Measurements from ENCODE around the gene AQP12B. TPM values are rescaled to one million over a fixed set of nuclear protein-coding genes. Genes with fewer than 3 reads are reported as not detected.

The AQP12B gene
- polyA plus RNA-seq, 1 of the 3 experiments (the other 2 are of a cell fraction): not detected

DNA sequence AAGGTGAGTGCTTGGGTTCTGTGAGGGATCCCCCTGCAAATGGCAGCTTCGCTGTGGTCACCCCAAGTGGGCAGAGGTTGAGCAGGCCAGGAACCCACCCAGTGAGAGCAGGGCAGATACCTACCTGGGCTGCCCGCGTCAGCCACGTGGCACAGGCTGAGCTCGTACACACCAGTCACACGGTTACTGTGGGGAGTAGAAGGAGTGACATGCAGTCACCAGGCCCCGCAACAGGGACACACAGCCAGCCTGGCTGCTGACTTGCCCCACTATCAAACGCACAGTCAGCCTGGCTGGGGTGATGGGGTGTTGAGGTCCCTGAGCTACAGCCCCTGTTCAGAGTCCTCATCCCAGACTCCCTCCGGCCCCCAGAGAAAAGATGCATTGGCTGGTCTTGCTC is 41.2 kb upstream of the AQP12B start:
- Histone ChIP-seq H3K4me3 (ENCODE audit: low read depth in 2 of 2, low read length in 1 of 2) (no peak overlapping the region), H3F3A (replicated peaks; ENCODE audit: insufficient read depth) (no peaks in the 10 kb centered on the region), H3K27ac (ENCODE audit: low read depth in 2 of 2, low read length in 1 of 2) (no peak overlapping the region), H3K27me3 (ENCODE audit: insufficient read depth) (no peaks in the 10 kb centered on the region), H3K4me1 (ENCODE audit: control insufficient read depth in 1 of 2, insufficient read depth in 2 of 2, low read depth in 1 of 2, low read length in 1 of 2) (peaks cover 0 to 14% of the 10 kb centered on the region in 2 experiments; a peak in 1 of 4 replicates), H2AFZ (ENCODE audit: low read depth) (no peak overlapping the region), H4K20me1 (ENCODE audit: insufficient read depth) (no peaks in the 10 kb centered on the region), H3K9me3 (no peaks in the 10 kb centered on the region), H3K9ac (no peak overlapping the region), H3K36me3 (replicated peaks in 1 of 2; ENCODE audit: control insufficient read depth in 1 of 2, insufficient read depth in 2 of 2, low read length in 1 of 2) (no peaks in the 10 kb centered on the region), H3K9me2 (no peaks in the 10 kb centered on the region), H3K79me2 (ENCODE audit: insufficient read depth) (no peaks in the 10 kb centered on the region), H3K4me2 (no peak overlapping the region)
- whole genome bisulfite sequencing (ENCODE audit: low lambda C conversion rate): 33% methylated on average over 1 of the region's 9 CpGs
- POLR2A ChIA-PET: no interaction called here
- TF ChIP-seq, protein P1, sequence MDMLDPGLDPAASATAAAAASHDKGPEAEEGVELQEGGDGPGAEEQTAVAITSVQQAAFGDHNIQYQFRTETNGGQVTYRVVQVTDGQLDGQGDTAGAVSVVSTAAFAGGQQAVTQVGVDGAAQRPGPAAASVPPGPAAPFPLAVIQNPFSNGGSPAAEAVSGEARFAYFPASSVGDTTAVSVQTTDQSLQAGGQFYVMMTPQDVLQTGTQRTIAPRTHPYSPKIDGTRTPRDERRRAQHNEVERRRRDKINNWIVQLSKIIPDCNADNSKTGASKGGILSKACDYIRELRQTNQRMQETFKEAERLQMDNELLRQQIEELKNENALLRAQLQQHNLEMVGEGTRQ (IDR thresholded peaks at IDR 0.05; ENCODE audit: borderline replicate concordance, low read depth, low read length): no peak
- TF ChIP-seq FOXJ3 (CRISPR knock-in tag; IDR thresholded peaks at IDR 0.05) (no peak), FOSL2 (IDR thresholded peaks at IDR 0.05; ENCODE audit: borderline replicate concordance, low read depth) (no peak), MEF2A (IDR thresholded peaks at IDR 0.05; ENCODE audit: borderline replicate concordance, low read depth) (no peak), JUND (IDR thresholded peaks at IDR 0.05) (no peak)
- TF ChIP-seq, protein P2, sequence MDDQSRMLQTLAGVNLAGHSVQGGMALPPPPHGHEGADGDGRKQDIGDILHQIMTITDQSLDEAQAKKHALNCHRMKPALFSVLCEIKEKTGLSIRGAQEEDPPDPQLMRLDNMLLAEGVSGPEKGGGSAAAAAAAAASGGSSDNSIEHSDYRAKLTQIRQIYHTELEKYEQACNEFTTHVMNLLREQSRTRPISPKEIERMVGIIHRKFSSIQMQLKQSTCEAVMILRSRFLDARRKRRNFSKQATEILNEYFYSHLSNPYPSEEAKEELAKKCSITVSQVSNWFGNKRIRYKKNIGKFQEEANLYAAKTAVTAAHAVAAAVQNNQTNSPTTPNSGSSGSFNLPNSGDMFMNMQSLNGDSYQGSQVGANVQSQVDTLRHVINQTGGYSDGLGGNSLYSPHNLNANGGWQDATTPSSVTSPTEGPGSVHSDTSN (IDR thresholded peaks at IDR 0.05): no peak
- TF ChIP-seq, protein P3, sequence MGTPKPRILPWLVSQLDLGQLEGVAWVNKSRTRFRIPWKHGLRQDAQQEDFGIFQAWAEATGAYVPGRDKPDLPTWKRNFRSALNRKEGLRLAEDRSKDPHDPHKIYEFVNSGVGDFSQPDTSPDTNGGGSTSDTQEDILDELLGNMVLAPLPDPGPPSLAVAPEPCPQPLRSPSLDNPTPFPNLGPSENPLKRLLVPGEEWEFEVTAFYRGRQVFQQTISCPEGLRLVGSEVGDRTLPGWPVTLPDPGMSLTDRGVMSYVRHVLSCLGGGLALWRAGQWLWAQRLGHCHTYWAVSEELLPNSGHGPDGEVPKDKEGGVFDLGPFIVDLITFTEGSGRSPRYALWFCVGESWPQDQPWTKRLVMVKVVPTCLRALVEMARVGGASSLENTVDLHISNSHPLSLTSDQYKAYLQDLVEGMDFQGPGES (IDR thresholded peaks at IDR 0.05; ENCODE audit: low read depth, low read length): no peak
- CTCF ChIA-PET: interaction anchor here (2.1 to 2.9 kb wide), 2 partner anchors 8 to 117 kb away, joined by 8 to 9 read pairs; no protein-coding TSS in a partner anchor
- DNase-seq: no peak

DNA sequence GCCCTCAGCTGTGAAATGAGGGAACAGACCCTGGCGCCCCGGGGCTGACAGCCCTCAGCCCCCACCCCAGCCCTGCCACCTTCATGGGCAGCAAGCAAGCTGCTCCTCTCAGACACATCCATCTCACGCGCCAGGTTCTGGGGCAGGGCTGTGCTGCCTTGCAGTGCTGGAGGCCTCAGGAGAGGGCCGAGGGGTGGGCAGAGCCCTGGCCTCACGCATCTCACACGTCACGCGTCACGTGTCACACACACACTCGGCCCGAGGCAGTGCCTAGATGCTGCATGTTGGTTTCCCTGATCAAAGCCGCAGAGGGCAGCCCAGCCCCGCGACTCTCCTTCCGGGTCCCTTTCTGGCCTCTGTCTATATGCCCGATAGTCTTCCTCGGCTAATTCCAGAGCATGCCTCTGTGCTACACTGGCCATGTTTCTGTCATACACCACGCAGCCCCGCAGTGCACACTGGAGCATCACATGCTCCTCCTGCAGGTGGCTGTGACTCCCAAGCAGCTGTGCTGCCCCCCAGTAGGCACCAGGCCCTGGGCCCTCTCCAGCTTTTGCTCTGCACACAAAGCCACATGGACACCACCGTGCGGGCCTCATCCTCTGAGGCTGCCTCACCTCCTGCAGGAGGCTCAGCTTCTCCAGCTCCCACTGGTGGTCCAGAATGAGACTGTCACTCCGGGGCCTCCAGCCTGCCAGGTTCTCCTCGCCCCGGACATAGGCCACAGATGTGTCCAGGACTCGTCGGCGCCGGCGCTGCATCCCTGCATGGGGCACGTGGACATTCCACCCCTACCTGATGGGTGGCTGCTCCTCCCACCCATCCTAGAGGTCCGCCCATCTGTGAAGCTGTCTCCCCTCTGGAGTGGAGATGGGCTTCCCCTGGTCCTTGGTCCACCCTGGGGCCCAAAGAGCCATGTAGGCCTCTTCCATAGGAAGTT is 40.4 kb upstream of the AQP12B start:
- Histone ChIP-seq H3K27me3 (ENCODE audit: insufficient read depth) (no peaks in the 10 kb centered on the region), H3K4me1 (ENCODE audit: control insufficient read depth in 1 of 2, insufficient read depth in 2 of 2, low read depth in 1 of 2, low read length in 1 of 2) (peaks cover 0 to 6% of the 10 kb centered on the region in 2 experiments; a peak in 1 of 4 replicates), H3K27ac (ENCODE audit: low read depth in 2 of 2, low read length in 1 of 2) (no peak overlapping the region), H3F3A (replicated peaks; ENCODE audit: insufficient read depth) (no peaks in the 10 kb centered on the region), H3K9me2 (no peaks in the 10 kb centered on the region), H3K4me2 (no peak overlapping the region), H3K4me3 (ENCODE audit: low read depth in 2 of 2, low read length in 1 of 2) (no peak overlapping the region), H3K9ac (no peak overlapping the region), H2AFZ (ENCODE audit: low read depth) (no peak overlapping the region), H3K79me2 (ENCODE audit: insufficient read depth) (no peaks in the 10 kb centered on the region), H3K36me3 (replicated peaks in 1 of 2; ENCODE audit: control insufficient read depth in 1 of 2, insufficient read depth in 2 of 2, low read length in 1 of 2) (no peaks in the 10 kb centered on the region), H3K9me3 (no peaks in the 10 kb centered on the region), H4K20me1 (ENCODE audit: insufficient read depth) (no peaks in the 10 kb centered on the region)
- DNase-seq: no peak
- POLR2A ChIA-PET: interaction anchor here (0.5 kb wide), 1 partner anchor 119 kb away, joined by 3 read pairs; no protein-coding TSS in a partner anchor
- 80% methylated on average over 16 of the region's 32 CpGs for WGBS (ENCODE audit: low lambda C conversion rate)
- TF ChIP-seq, protein P4, sequence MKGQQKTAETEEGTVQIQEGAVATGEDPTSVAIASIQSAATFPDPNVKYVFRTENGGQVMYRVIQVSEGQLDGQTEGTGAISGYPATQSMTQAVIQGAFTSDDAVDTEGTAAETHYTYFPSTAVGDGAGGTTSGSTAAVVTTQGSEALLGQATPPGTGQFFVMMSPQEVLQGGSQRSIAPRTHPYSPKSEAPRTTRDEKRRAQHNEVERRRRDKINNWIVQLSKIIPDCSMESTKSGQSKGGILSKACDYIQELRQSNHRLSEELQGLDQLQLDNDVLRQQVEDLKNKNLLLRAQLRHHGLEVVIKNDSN (IDR thresholded peaks at IDR 0.05; ENCODE audit: borderline replicate concordance, low read depth): no peak
- TF ChIP-seq SMC3 (IDR thresholded peaks at IDR 0.05; ENCODE audit: low read depth, low read length): no peak
- TF ChIP-seq, protein P2 (IDR thresholded peaks at IDR 0.05): no peak
- no peak for TF ChIP-seq MEF2A (IDR thresholded peaks at IDR 0.05; ENCODE audit: borderline replicate concordance, low read depth)
- no peak for TF ChIP-seq EZH2phosphoT487 (IDR thresholded peaks at IDR 0.05; ENCODE audit: borderline replicate concordance, low read depth)
- TF ChIP-seq YY1 (IDR thresholded peaks at IDR 0.05; ENCODE audit: low read depth): no peak
- TF ChIP-seq JUND (IDR thresholded peaks at IDR 0.05): no peak
- TF ChIP-seq, protein P5, sequence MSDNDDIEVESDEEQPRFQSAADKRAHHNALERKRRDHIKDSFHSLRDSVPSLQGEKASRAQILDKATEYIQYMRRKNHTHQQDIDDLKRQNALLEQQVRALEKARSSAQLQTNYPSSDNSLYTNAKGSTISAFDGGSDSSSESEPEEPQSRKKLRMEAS (IDR thresholded peaks at IDR 0.05; ENCODE audit: low read depth): no peak
- CTCF ChIA-PET: interaction anchor here (1.9 to 2.9 kb wide), 2 partner anchors 118 kb away, joined by 4 to 8 read pairs; no protein-coding TSS in a partner anchor

Measured in SK-N-SH (cell line).